Spleen (tissue), 7 donors: ENCODE measurements around the gene NECAB2.

Source experiments
- POLR2A ChIP-seq, 3 donors: fragments of 450-650 bp; IDR thresholded peaks; one replicate each; pipeline ENCODE4 v1.5.1; 2017; ENCODE audit warnings: antibody characterized with exemption in 3 of 3, mild to moderate bottlenecking in 1 of 3
- TF ChIP-seq, protein P1 (sequence below), 11 experiments: fragments of 200-600 bp in 7 of 11; fragments of 450-650 bp in 4 of 11; sonication (generic) in 4 of 11; IDR thresholded peaks in 8 of 11; conservative IDR thresholded peaks in 3 of 11; 1 replicate in 7 of 11; 2 replicates in 4 of 11; pipeline versions ENCODE4 v1.4.0 to v1.8.0; 2016 to 2021; ENCODE audit warnings: antibody characterized with exemption in 11 of 11, inconsistent platforms in 4 of 11, mild to moderate bottlenecking in 1 of 11
- donor health status: DM: no; HTN: no; CAD: no; lungs with moderate emphysema.
- donor health status: DM: no; HTN: no; CAD: no.
- donor health status: DM: no; HTN: no; CAD: no.

DNA sequence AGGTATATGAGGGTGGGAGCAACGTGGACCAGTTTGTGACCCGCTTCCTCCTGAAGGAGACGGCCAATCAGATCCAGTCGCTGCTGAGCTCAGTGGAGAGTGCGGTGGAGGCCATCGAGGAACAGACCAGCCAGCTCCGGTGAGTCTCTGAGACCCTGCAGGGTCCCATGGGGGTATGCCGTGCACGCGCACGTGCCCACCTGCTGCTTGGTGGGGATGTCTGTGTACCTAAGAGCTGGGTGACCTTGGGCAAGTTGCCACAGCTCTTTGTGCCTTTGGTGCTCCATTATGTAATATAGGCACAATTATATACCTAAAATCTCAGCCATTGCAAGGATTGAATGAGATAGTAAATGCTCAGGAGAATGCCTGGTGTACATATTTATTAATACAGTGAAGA lies 22.4 kb downstream of the NECAB2 start:
- TF ChIP-seq, protein P1, sequence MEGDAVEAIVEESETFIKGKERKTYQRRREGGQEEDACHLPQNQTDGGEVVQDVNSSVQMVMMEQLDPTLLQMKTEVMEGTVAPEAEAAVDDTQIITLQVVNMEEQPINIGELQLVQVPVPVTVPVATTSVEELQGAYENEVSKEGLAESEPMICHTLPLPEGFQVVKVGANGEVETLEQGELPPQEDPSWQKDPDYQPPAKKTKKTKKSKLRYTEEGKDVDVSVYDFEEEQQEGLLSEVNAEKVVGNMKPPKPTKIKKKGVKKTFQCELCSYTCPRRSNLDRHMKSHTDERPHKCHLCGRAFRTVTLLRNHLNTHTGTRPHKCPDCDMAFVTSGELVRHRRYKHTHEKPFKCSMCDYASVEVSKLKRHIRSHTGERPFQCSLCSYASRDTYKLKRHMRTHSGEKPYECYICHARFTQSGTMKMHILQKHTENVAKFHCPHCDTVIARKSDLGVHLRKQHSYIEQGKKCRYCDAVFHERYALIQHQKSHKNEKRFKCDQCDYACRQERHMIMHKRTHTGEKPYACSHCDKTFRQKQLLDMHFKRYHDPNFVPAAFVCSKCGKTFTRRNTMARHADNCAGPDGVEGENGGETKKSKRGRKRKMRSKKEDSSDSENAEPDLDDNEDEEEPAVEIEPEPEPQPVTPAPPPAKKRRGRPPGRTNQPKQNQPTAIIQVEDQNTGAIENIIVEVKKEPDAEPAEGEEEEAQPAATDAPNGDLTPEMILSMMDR (IDR thresholded peaks at IDR 0.05 in 8 of 11, conservative IDR thresholded peaks at IDR 0.05 in 3 of 11) = no peak
- no peak for TF ChIP-seq POLR2A (IDR thresholded peaks at IDR 0.05)
